NCI-H2081 treated with DMSO at 0.1 percent for 48 hours (cell line): ENCODE results near the gene EYS.
A peak's percentile ranks its signal among the peaks of the same experiment; 100 is the strongest.

Source experiments
- DNase-seq: peaks from one replicate; lab custom pipeline; 2025; lab: John Stamatoyannopoulos, UW

The EYS gene

DNA sequence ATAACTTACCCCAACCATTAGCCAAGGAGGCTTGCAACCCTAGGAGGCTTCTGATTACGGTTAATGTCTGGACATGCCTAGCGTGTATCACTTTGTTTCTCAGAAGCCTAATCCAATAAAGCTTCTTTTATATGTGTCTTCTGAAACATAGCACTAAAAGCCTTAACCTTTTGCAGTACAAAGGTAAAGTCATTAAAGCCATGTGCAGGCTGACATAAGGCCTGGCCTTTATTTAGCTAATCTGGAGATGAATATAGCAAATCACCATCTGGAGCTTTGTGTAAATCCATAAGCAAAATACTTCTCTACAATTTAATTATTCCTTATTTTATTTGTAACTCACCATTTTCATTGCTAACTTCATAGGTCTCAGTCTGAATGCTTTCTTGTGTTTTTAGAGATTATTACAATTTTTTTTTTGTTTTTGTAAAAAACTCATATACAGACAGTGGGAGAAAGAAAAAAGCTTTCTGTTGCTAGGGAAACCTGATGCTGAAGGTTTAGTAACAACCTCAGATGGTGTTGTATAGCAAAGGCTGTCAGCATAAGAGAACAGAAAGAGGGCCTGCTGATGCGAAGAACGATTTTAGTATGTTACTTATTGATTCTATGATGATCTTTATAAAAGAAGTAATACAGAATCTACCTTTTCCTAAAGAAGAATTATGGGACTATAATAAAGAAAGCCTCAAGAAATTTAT lies at the start of gene EYS:
TSS of gene EYS (minus strand) at position 101 of the 701 bp plus-strand sequence. CDS start 211,816 bp downstream, outside the sequence.
- peak; percentile 60 for DNase-seq

DNA sequence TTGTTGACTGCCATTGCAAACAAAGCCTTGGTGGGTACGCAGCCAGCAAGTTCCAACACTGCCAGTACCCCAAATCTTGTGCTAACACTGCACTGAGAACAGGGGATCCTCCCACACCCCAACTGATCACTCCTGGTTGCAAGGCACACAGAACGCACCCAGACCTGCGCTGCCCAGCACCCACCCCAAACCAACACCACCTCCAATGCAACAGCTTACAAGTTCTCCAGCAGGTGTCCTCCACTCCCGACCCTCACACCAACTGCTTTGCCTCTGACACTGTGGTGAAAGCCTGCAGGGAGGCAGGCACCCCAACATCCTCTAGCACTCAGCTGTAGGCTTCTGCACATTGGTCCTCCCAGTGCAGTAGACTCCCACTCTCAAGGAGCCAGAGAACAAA lies 39.3 kb upstream of the EYS start:
- DNase-seq: no peak

GRCh38 chr6:65745614-65746013 lies 38.6 kb upstream of the EYS start:
- DNase-seq: no peak

DNA sequence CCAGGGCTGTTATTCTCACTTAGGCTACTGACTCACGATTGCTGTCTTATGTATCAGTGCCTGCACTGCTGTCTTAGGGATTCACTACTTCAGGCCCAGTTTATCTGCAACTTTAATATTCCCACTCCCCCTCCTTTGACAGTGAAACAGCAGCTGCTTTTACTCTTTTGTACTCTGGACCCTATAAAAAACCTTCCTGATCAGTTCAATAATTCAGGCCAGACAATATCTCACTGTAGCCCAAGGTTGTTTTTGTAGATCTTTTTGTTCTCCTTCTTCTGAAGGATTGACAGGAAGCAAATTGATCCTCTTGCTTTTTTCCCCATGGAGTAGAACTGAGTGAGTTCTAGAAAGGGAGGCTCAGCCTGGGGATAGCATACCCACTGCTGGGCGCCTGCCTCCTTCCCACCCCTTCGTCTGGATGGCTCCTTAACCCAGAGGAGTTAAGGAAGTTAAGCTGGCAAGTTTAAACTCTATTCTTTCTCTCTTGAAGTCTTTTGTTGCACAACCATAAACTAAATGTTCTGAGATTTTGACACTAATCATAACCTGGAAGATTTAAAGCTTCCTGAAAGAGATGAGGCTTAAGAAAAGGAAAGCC lies 22.0 kb upstream of the EYS start:
- no peak for DNase-seq

DNA sequence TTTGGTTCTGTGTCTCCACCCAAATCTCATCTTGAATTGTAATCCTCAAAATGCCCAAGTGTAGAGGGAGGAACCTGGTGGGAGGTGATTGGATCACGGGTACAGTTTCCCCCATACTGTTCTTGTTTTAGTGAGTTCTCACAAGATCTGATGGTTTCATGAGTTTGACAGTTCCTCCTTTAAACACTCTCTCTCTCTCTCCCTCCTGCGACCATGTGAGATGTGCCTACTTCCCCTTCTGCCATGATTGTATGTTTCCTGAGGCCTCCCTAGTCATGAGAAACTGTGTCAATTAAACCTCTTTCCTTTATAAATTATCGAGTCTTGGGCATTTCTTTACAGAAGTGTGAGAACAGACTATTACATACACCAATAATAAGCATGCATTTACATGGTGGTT lies 12.1 kb upstream of the EYS start:
- DNase-seq: no peak

- DNase-seq: no peak
Observed at GRCh38 chr6:65711531-65711930, 4.5 kb upstream of the EYS start.

DNA sequence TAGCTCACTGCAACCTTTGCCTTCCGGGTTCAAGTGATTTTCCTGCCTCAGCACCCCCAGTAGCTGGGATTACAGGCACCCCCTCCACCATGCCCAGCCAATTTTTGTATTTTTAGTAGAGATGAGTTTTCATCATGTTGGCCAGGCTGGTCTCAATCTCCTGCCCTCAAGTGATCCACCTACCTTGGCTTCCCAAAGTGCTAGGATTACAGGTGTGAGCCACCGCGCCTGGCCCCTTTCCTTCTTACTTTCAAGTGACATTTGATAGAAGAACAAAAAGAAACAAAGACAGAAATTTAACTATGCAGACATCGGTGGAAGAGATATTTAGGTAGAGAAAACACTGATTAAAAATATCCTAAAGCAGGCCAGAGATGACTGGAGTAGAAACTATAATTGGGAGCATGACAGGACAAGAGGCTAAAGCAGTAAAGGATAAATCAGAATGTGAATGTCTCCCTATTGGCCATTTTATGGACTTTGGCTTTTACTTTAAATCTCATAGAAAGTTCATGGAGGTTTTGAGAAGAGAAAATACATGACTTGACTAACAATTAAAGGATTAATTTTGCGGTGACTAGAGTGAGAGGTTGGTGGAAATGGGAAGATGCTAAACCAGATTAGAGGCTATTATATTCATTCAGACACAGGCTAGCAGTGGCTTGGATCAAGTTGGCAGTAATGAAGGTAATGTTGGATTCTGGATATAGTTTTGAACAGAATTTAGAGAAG lies 2.2 kb upstream of the EYS start:
- no peak for DNase-seq

DNA sequence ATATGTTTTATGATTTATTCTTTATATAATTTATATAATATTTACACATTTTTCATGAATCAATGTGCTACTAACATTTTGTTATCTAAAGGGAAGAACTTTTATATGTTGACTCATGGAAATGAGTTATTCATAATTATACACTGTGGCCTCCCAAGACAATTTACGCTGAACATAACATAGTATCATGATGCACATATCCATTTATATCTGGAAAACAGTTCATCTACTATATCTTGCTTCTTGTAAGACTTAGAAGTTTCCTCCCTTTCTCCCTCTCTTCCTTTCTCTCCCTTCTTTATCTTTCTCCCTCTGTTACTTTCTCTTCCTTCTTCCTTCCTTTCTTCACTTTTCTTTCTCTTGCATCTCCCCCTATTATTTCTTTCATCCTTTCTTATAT lies 1.1 kb upstream of the EYS start:
- no peak for DNase-seq

DNA sequence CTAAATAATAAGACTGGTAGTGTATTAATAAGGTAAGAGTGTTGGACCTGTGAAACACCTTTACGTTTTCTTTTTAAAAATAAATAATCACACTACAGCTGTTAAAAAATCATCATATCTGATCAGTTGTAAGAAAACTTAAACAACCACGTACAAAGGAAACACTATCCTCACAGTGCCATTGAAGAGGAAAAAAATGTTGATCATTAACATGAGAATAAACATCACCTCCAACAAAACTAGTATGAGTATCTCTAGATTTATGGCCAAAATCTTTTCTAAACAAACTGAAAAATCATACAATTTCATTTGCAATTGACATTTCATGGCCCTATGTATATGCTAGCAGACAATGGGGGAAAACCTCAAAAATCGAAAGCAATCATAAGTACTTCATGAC lies 590 bp downstream of the EYS start:
- DNase-seq: no peak

DNA sequence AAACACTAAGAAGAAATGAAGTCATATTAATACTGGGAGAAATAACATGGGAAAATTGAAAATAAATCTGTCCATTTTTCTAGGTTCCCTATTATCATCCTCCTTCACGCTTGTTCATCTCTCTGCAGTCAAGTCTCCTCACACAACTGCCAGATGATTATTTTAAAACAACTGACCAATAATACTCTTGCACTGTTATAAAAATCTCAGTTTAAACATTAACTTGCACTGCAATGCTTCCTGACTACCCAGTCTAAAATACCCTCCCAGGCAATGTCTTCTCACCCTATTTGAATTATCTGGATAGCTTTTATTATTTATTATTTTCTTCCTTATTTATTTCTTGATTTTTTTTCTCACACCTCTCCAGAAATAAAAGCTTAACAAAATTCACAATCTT lies 5.7 kb downstream of the EYS start:
- DNase-seq: no peak

DNA sequence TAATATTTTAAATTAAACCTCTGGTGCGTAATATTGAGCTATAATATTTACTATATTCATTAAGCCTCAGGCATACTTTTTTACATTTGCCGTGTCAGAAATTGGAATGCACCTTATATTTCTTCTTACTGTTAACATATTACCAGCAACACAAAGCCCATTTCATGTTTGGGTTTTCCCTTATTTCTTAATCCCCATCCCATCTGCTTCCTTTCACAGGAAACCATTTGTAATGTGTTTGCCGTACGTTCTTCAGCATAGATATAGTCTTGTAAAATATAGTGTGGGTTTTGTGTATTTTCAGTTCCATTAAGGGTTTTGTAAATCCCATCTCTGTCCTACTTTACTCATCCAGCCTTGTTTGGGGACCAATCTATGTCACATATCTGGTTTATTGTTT lies 6.5 kb downstream of the EYS start:
- DNase-seq: no peak

- DNase-seq: no peak
Observed at GRCh38 chr6:65692109-65692508, 14.9 kb downstream of the EYS start.

DNA sequence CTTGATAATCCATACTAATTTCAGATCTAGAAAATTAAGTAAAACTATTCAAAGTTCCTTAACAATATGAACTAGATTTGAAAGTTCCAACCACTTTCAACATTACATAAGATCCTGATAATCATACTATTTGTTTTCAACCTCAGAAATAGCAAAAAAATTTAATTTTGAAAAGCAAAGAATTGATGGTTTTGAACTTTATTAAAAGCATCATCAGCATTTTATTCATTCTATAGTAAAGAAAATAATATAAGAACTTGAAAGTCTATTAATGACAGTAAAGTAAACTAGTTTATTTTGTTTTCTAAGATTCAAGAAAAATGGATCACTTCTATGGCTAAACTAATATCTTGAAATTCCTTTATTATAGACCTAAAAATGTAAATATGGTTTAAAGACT lies 26.8 kb downstream of the EYS start:
- no peak for DNase-seq

- DNase-seq: no peak
Observed at GRCh38 chr6:65671922-65672321, 35.1 kb downstream of the EYS start.

DNA sequence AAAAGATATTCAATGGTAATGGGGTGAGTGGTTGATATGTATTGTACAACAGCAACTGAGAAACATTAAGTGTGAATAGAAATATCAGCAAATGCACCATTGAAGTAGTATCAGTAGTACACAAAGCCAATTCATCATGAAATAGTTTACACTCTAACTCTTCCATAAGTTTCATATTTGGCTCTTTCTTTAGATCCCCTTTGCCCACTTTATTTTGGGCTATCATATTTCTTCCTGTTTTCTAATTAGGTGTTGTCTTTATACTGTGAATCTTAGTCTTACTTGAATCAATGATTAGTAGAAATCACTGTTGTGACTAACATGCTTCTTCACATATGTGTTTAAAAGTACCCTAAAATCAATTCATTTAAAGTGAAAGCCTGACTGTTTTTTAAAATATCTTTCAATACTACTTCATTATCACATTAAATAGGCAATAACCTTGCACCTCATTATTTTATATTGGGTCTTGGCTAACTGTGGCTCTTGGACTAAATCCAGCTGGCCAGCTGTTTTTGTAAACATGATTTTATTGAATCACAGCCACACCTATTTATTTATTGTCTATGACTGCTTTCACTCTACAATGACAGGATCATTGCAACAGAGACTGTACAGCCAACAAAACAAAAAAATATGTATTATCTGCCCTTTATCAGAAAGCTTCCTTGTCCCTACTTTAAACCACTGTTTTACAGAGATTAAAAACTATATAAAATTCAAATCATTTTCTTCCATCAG lies 38.9 kb downstream of the EYS start:
- DNase-seq: no peak

DNA sequence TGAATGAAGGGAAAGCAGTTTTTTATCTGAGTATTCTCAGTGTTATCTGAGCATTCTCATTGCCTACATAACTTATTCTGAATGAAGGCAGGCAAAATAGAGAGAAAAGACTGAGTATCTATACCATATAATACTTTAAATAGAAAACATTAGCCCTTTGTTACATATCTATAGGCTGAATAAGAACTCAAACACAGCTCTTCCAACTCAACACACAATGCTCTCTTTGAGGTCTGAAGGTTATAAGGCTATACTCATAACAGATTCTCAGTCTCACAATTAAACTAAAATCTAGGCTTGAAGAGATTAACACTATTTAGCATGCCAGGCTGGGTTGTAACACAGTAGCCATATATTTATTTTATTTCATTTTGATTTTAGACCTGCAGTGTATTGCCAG lies 56.9 kb downstream of the EYS start:
- no peak for DNase-seq

- no peak for DNase-seq
Observed at GRCh38 chr6:65649392-65649791, 57.6 kb downstream of the EYS start.

GRCh38 chr6:65646544-65646943 lies 60.5 kb downstream of the EYS start:
- DNase-seq: no peak

DNA sequence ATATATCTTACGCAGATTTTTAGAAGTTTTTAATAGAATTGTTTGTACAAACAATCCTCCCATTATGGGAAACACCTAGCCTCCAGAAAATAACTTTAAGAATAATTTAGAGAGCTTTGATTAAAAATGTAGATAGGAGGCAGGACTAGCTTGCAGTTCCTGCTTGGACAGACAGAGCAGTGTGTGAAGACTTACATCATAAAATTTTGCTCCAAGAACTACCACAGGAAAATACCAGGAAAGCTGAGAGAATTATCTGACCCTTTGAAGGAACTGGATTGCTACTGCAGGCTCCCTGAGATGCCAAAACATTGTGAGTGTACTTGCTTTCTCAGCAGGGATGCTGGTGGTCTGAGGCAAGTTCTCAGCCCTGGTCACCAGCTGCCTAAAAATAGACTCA lies 64.2 kb downstream of the EYS start:
- no peak for DNase-seq

GRCh38 chr6:65638047-65638831 lies 68.8 kb downstream of the EYS start:
- no peak for DNase-seq

- DNase-seq: no peak
Observed at GRCh38 chr6:65637289-65638046, 69.6 kb downstream of the EYS start.
